Stomach (tissue), 9 donors: ENCODE results near the gene MBD3L2. TPM values are rescaled to one million over a fixed set of nuclear protein-coding genes. Genes with fewer than 3 reads are reported as not detected.
"Not testable (repeated sequence)": the region's sequence is repeated elsewhere in the genome, so short reads cannot be mapped to it uniquely, and the experiment has no call there.

ENCODE experiments used
- DNase-seq, 2 donors: peaks; one replicate each; pipeline versions ENCODE4 v3.0.0 to v3.0.0-alpha.2; 2013 to 2019
- H3K27ac ChIP-seq, 5 donors: fragments of 200-600 bp in 4 of 5; sonication (generic) in 4 of 5; one replicate each; pipeline ENCODE4 v1.5.1; 2013 to 2019; ENCODE audit warnings: mild to moderate bottlenecking in 1 of 5, moderate library complexity in 1 of 5
- H3K27me3 ChIP-seq, 3 donors: fragments of 200-600 bp; sonication (generic); one replicate each; pipeline ENCODE4 v1.5.1; 2017 to 2019; ENCODE audit warnings: mixed run types in 1 of 3
- H3K36me3 ChIP-seq, 4 donors: fragments of 200-600 bp; sonication (generic); 1 replicate in 3 of 4; 2 replicates in 1 of 4; pipeline ENCODE4 v1.5.1; 2016 to 2019
- H3K4me1 ChIP-seq, 4 donors: fragments of 200-600 bp; sonication (generic); one replicate each; pipeline ENCODE4 v1.5.1; 2016 to 2019
- H3K4me3 ChIP-seq, 4 donors: fragments of 200-600 bp; sonication (generic) in 3 of 4; one replicate each; pipeline ENCODE4 v1.5.1; 2016 to 2019; ENCODE audit warnings: mild to moderate bottlenecking in 1 of 4
- H3K9me3 ChIP-seq, 4 donors: fragments of 200-600 bp; sonication (generic); one replicate each; pipeline ENCODE4 v1.5.1; 2016 to 2019
- CTCF ChIP-seq, 7 experiments: fragments of 450-650 bp in 4 of 7; fragments of 200-600 bp in 3 of 7; sonication (generic) in 3 of 7; IDR thresholded peaks; one replicate each; pipeline ENCODE4 v1.5.1; 2016 to 2019; ENCODE audit warnings: antibody characterized with exemption in 7 of 7, control low read depth in 2 of 7, mild to moderate bottlenecking in 1 of 7
- EP300 ChIP-seq: sonication (generic); formaldehyde crosslinking; IDR thresholded peaks from one replicate; pipeline ENCODE4 v1.6.1; 2017; ENCODE audit warnings: antibody characterized with exemption
- POLR2A ChIP-seq, 4 donors: fragments of 450-650 bp; IDR thresholded peaks; one replicate each; pipeline ENCODE4 v1.6.1; 2016; ENCODE audit warnings: antibody characterized with exemption in 4 of 4, control low read depth in 2 of 4, mild to moderate bottlenecking in 1 of 4, moderate library complexity in 1 of 4
- POLR2AphosphoS5 ChIP-seq, 3 donors: sonication (generic); formaldehyde crosslinking; IDR thresholded peaks; one replicate each; pipeline ENCODE4 v1.6.1; 2016; ENCODE audit warnings: antibody characterized with exemption in 3 of 3
- whole genome bisulfite sequencing, 5 donors: extraction: QIAGEN DNeasy Blood & Tissue Kit in 3 of 5; methylation state at CpG; one replicate each; pipeline versions ENCODE4 v1.1.5 to v1.1.7; 2013 to 2018; 5-methylcytosine and 5-hydroxymethylcytosine counted together
- intact Hi-C: fragments of 100-400 bp; cut with DNase I; formaldehyde crosslinking; loops from one replicate; pipeline ENCODE4 v1.15.1; 2023; ENCODE audit warnings: low total_unique reads
- polyA plus RNA-seq, 3 donors: library from polyadenylated mRNA; stranded (reverse); fragments of 200-250 nt; gene quantifications; one replicate each; pipeline ENCODE4 v1.2.3, GENCODE V29; 2013
- total RNA-seq, 5 donors: library from RNA; depleted of rRNA; stranded (reverse); fragments of >200 nt; gene quantifications; one replicate each; pipeline versions ENCODE4 v1.1.0 to v1.2.3, GENCODE V29; 2014 to 2016
- donor health status: healthy with polysubstance abuse.
- donor health status: Bipolar disorder and iron deficiency.
- donor health status: healthy.

Gene MBD3L2
- total and polyA plus RNA-seq, 8 donors, result not detected

DNA sequence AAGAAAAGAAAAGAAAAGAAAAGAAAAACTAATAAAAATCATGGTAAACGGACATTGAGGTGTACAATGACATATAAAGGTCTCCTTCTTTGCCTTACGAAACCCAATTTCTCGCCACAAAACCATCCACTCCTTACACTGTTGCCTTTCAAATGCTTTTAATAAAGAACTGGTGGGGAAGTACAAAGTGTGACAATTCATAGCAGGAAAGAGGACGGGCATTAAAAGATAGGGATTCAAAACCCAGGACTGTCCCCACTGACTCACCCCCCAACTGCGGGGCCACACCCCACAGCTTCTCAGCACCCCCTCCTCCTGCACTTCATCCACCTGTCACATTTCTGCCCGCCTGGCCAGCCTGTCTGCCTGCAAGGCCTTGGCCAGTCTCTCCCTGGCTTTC is 30.3 kb upstream of the MBD3L2 start:
- Histone ChIP-seq H3K9me3 (no peaks in the 10 kb centered on the region), H3K4me1 (no peaks in the 10 kb centered on the region), H3K27me3 (peaks cover 0 to 7% (median 0%) of the 10 kb centered on the region in 3 donors), H3K36me3 (no peaks in the 10 kb centered on the region), H3K27ac (no peak overlapping the region), H3K4me3 (no peak overlapping the region)
- 67 to 83% (median 81%) methylated on average over 6 of the region's 6 CpGs for WGBS, 5 donors
- intact Hi-C loops, result no loop called here
- TF ChIP-seq POLR2AphosphoS5 (IDR thresholded peaks at IDR 0.05), result no peak
- no peak for TF ChIP-seq CTCF (IDR thresholded peaks at IDR 0.05)
- TF ChIP-seq EP300, result no peak
- no peak for TF ChIP-seq POLR2A (IDR thresholded peaks at IDR 0.05)
- DNase-seq, result no peak

- intact Hi-C loops, H3K4me1 ChIP-seq: not testable (repeated sequence)
- no CpG with 5 or more reads among the region's 6 CpGs for WGBS, 5 donors
Measured at GRCh38 chr19:7021331-7021730, 27.8 kb upstream of the MBD3L2 start, which contains the start of gene MBD3L2B. Gene MBD3L2B, minus strand, starts transcription at chr19:7021431. Its CDS starts 34 bp downstream, at chr19:7021397.

DNA sequence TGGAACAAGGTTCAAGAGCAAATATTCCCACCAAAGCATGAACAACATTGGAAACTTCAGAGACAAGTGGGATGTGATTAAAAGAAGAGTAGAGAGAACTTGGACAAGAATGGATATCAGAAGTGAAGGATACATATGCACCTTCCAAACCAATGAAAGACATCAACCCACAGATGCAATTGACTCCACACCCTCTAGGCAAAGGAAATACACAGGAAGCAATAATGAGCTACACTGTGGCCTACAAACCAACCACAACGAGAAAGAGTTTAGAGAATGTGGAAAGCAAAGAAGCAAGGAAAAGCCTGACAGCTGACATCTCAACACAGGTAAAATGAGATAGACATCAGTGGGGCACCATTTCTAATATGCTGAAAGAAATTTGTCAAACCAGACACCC is 20.3 kb upstream of the MBD3L2 start:
- H3K36me3 ChIP-seq, H3K27me3 ChIP-seq, H3K4me3 ChIP-seq, H3K9me3 ChIP-seq, DNase-seq, H3K27ac ChIP-seq, H3K4me1 ChIP-seq, intact Hi-C loops: not testable (repeated sequence)
- WGBS, 5 donors, result no CpG with 5 or more reads among the region's 1 CpG

More at GRCh38 chr19:7021331-7021730, 27.8 kb upstream of the MBD3L2 start, which contains the start of gene MBD3L2B:
- DNase-seq, H3K4me3 ChIP-seq, H3K9me3 ChIP-seq, H3K27me3 ChIP-seq, H3K36me3 ChIP-seq, H3K27ac ChIP-seq: not testable (repeated sequence)

GRCh38 chr19:7030278-7030677 is 18.8 kb upstream of the MBD3L2 start, which contains the start of gene MBD3L5:
Gene MBD3L5, plus strand, starts transcription at chr19:7030578. Its CDS starts 34 bp downstream, at chr19:7030612.
- H3K4me1 ChIP-seq, H3K36me3 ChIP-seq, H3K27ac ChIP-seq, H3K9me3 ChIP-seq, intact Hi-C loops, H3K27me3 ChIP-seq, H3K4me3 ChIP-seq, DNase-seq: not testable (repeated sequence)
- WGBS, 5 donors, result no CpG with 5 or more reads among the region's 9 CpGs

DNA sequence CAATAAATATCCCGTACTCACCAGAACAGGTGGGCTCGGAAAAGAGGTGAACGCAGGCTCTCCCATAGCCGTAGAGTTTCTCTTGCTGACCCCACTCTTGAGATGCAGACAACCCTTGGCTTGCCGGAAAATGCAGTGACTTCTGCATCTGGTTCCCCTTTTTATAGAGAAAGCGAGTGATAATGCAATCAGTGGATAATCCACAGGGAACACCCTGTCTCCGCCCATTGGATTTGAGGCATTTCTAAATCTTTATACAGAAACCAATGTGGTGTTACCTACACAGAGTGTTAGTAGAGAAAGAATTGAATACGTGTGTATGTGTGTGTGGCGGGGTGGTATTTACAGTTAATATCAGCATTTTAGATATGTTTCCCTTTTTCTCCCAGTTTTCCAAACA is 9.0 kb upstream of the MBD3L2 start, which contains the start of gene MBD3L4:
TSS of gene MBD3L4 (minus strand) at position 101 of the 400 bp plus-strand sequence. CDS start at position 66, 35 bp downstream.
- H3K27me3 ChIP-seq, H3K4me3 ChIP-seq, intact Hi-C loops, H3K36me3 ChIP-seq, H3K9me3 ChIP-seq, DNase-seq, H3K4me1 ChIP-seq, H3K27ac ChIP-seq: not testable (repeated sequence)
- WGBS, 5 donors, result no CpG with 5 or more reads among the region's 9 CpGs

- H3K27me3 ChIP-seq, H3K4me1 ChIP-seq, H3K4me3 ChIP-seq, H3K9me3 ChIP-seq, DNase-seq, H3K27ac ChIP-seq, intact Hi-C loops, H3K36me3 ChIP-seq: not testable (repeated sequence)
- no CpG with 5 or more reads among the region's 2 CpGs for WGBS, 5 donors
Measured at GRCh38 chr19:7041563-7041962, 7.6 kb upstream of the MBD3L2 start.

GRCh38 chr19:7051421-7051820 is 2.3 kb downstream of the MBD3L2 start:
- H3K9me3 ChIP-seq, H3K27me3 ChIP-seq, H3K4me1 ChIP-seq, H3K27ac ChIP-seq, H3K4me3 ChIP-seq, H3K36me3 ChIP-seq, intact Hi-C loops, DNase-seq: not testable (repeated sequence)
- WGBS, 5 donors, result 89 to 100% (median 90%) methylated on average over 2 to 3 of the region's 5 CpGs

DNA sequence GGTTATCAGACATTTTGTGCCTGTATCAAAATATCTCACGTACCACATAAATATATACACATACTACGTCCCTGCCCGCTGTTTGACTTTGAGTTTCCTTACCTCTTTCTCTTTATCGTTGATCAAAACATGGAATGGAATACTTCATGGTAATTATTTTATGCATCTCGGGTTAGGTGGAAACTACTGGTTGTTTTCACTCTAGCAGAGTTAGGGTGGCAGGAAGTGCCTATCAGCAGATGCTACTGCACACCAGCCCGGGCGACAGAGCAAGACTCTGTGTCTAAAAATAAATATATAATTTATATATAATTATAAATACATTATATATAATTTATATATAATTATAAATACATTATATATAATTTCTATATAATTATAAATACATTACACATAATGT is 3.8 kb downstream of the MBD3L2 start:
- H3K27ac ChIP-seq, H3K4me3 ChIP-seq, H3K4me1 ChIP-seq, H3K9me3 ChIP-seq, H3K36me3 ChIP-seq, H3K27me3 ChIP-seq, intact Hi-C loops, DNase-seq: not testable (repeated sequence)
- WGBS, 5 donors, result 84 to 93% (median 90%) methylated on average over 7 of the region's 7 CpGs

DNA sequence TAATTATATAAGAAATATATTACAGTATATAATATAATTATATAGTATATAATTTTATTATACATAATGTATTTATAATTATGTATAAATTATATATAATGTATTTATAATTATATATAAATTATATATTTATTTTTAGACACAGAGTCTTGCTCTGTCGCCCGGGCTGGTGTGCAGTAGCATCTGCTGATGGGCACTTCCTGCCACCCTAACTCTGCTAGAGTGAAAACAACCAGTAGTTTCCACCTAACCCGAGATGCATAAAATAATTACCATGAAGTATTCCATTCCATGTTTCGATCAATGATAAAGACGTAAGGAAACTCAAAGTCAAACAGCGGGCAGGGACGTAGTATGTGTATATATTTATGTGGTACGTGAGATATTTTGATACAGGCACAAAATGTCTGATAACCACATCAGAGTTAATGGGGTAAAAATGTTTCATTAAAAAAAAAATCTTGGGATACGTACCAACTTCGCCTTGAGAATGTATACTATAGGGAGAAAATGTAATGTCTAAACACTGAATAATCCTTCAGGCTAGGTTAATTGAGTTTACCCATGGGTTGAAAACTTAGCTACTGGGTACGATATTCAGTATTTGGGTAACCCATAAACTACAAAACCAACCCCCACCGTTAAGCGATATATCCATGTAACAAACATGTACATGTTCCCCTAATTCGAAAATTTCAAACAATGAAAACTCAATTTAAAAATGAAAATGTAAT is 5.7 kb downstream of the MBD3L2 start:
- H3K27me3 ChIP-seq, intact Hi-C loops, H3K4me1 ChIP-seq, H3K4me3 ChIP-seq, H3K9me3 ChIP-seq, DNase-seq, H3K36me3 ChIP-seq, H3K27ac ChIP-seq: not testable (repeated sequence)
- 91 to 94% (median 92%) methylated on average over 8 to 14 of the region's 14 CpGs for WGBS, 5 donors

- WGBS, 5 donors, result 83 to 96% (median 92%) methylated on average over 9 to 12 of the region's 14 CpGs
- H3K27me3 ChIP-seq, H3K36me3 ChIP-seq, H3K4me1 ChIP-seq, H3K9me3 ChIP-seq, DNase-seq, H3K4me3 ChIP-seq, H3K27ac ChIP-seq, intact Hi-C loops: not testable (repeated sequence)
Measured at GRCh38 chr19:7055679-7056078, 6.6 kb downstream of the MBD3L2 start.

DNA sequence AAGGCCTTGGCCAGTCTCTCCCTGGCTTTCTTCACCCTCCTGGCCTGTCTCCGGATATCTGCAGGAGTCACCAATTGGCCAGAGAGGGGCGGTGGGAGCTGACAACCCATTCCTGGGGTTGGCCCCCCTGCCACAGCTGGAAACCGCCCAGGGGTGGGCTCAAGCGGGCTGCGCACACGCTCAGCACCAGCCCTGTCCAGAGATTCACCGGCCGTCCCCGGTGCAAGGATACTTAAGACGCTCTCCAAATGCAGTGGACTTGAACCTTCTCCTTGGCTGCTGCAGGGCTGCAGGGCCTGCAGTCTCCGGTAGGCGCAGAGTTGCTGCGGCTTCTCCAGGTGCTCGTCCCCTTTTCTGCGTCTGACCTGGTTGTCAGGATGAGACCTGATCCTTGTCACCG is 7.2 kb downstream of the MBD3L2 start:
- H3K36me3 ChIP-seq, H3K4me1 ChIP-seq, H3K27ac ChIP-seq, H3K27me3 ChIP-seq, H3K9me3 ChIP-seq, DNase-seq, H3K4me3 ChIP-seq, intact Hi-C loops: not testable (repeated sequence)
- 77 to 92% (median 86%) methylated on average over 8 of the region's 16 CpGs; no CpG with 5 or more reads in 2 of the 5 donors for WGBS, 5 donors
